ENCODE measurements around the gene KISS1R.
"Not testable (repeated sequence)": the region's sequence is repeated elsewhere in the genome, so short reads cannot be mapped to it uniquely, and the experiment has no call there.

The KISS1R gene

DNA sequence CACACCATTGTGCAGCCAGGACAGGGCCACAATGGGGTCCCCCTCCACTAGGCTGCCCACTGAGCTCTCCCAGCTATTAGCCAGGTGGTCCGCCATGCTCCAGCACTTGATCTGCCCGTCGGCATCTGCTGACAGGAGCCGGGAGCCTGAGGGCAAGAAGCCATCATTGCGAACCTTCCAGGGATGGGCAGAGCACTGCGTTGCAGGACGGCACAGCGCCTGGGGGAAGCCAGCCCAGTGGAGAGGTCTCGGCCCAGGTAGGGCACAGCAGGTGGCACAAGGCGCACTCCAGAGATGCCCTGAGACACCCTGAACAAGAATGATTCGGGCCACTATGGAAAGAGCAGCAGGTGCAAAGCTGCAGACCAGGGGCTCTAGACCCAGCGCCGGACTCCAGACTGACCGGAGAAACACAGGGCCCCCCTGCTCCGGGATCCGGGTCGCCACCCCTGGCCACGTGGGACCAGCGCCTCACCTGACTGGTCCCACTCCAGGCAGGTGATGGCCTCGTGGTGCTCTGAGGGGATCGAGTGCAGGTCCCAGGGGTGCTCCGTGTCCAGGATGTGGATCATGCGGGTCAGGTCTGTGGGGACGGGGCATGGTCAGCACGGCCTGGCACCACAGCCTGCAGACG, 27.4 kb upstream of the KISS1R start:
- TF ChIP-seq, protein P1, sequence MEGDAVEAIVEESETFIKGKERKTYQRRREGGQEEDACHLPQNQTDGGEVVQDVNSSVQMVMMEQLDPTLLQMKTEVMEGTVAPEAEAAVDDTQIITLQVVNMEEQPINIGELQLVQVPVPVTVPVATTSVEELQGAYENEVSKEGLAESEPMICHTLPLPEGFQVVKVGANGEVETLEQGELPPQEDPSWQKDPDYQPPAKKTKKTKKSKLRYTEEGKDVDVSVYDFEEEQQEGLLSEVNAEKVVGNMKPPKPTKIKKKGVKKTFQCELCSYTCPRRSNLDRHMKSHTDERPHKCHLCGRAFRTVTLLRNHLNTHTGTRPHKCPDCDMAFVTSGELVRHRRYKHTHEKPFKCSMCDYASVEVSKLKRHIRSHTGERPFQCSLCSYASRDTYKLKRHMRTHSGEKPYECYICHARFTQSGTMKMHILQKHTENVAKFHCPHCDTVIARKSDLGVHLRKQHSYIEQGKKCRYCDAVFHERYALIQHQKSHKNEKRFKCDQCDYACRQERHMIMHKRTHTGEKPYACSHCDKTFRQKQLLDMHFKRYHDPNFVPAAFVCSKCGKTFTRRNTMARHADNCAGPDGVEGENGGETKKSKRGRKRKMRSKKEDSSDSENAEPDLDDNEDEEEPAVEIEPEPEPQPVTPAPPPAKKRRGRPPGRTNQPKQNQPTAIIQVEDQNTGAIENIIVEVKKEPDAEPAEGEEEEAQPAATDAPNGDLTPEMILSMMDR (IDR thresholded peaks at IDR 0.05; ENCODE audit: low read depth, low read length): no peak
- no peak overlapping the region for H3K4me3 ChIP-seq (ENCODE audit: low read depth, low read length)
- in situ Hi-C loops (cut with HindIII; ENCODE audit: low sequenced_read_pairs): no loop called here
- DNase-seq (ENCODE audit: low read depth, low spot score): no peak

DNA sequence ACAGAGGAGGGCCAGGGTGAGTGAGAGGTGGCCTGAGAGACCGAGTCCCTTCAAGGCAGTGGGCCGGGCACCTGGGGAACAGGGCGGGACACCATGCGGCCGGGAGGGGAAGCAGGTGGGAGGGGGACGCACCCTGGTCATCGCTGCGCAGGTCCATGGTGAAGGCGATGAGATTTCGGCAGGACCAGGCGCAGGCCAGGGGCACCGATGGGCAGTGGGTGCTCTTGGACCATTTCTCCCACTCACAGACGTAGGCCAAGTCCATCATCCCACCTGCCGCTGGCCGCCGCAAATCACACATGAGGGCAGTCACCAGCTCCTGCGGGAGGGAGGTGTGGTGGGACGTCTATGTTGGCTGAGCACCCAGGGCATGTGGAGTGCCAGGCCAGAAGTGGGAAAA, 26.3 kb upstream of the KISS1R start:
- TF ChIP-seq, protein P1 (IDR thresholded peaks at IDR 0.05; ENCODE audit: low read depth, low read length): no peak
- no peak for DNase-seq (ENCODE audit: low read depth, low spot score)
- H3K4me3 ChIP-seq (ENCODE audit: low read depth, low read length): no peak overlapping the region
- in situ Hi-C loops (cut with HindIII; ENCODE audit: low sequenced_read_pairs): no loop called here

DNA sequence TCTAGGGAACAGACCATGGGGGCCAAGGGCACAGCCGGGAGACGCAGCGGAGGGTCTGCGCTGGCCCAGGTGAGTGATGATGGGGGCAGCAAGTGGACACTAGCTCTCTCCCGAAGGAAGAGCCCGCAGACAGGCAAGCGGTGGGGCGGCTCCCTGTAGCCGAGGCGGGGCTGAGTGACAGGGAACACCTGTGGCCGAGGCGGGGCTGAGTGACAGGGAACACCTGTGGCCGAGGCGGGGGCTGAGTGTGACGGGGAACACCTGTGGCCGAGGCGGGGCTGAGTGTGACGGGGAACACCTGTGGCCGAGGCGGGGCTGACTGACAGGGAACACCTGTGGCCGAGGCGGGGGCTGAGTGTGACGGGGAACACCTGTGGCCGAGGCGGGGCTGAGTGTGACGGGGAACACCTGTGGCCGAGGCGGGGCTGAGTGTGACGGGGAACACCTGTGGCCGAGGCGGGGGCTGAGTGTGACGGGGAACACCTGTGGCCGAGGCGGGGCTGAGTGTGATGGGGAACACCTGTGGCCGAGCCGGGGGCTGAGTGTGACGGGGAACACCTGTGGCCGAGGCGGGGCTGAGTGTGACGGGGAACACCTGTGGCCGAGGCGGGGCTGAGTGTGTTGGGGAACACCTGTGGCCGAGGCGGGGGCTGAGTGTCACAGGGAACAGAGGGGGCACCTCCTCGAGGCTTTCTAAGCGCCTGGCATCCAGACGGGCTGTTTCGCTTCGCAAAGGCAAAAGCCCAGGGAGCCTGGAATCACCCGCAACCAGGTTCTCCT, 25.5 kb upstream of the KISS1R start:
- DNase-seq (ENCODE audit: low read depth, low spot score); in situ Hi-C loops (cut with HindIII; ENCODE audit: low sequenced_read_pairs): not testable (repeated sequence)
- peak overlapping the region; percentile 91 for H3K4me3 ChIP-seq (ENCODE audit: low read depth, low read length)

DNA sequence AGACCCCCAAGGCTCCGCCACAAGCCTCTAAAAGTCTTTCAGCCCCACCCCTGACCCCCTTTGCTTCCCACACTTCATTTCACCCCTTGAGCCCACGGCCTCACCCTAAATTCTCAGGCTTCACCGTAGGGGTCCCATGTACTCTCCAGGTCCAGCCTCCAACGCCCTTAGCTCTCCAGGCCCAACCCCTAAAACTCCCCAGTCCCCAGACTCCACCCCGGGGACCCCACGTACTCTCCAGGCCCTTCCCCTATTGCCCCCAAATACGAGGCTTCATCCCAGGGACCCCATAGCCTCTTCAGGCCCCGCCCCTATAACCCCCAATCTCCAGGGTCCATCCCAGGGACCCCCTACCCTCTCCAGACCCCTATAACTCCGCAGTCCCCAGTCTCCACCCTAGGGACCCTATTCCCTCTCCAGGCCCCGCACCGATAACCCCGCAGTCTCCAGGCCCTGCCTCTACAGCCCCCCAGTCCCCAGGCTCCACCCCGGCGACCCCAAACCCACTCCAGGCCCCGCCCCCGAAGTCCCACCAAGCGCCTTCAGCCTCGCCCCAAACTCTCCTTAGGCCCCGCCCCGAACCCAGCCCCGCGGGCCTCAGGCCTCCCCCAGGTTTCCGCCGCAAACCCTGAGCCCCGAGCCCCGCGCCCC, 24.8 kb upstream of the KISS1R start:
- no peak for DNase-seq (ENCODE audit: low read depth, low spot score)
- in situ Hi-C loops (cut with HindIII; ENCODE audit: low sequenced_read_pairs): no loop called here
- TF ChIP-seq, protein P1 (IDR thresholded peaks at IDR 0.05; ENCODE audit: low read depth, low read length): no peak
- H3K4me3 ChIP-seq (ENCODE audit: low read depth, low read length): peak overlapping the region; percentile 91

DNA sequence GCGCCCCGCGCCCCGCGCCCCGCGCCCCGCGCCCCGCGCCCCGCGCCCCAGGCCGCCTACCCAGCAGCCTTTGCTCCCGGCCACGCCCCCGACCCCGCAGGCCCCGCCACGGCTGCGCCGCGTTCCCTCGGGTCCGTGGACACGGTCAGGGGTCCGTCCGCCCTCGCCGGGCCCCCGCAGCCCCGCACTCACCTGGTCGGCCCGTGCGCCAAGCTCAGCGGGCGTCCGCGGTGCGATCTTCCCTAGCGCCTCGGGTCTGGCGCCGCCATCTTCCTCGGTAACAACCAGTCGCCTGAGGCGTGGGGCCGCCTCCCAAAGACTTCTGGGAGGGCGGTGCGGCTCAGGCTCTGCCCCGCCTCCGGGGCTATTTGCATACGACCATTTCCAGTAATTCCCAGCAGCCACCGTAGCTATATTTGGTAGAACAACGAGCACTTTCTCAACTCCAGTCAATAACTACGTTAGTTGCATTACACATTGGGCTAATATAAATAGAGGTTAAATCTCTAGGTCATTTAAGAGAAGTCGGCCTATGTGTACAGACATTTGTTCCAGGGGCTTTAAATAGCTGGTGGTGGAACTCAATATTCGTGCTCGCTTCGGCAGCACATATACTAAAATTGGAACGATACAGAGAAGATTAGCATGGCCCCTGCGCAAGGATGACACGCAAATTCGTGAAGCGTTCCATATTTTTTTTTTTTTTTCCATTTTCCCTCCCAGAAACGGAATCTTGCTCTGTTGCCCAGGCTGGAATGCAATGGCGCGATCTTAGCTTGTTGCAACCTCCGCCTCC, 24.0 kb upstream of the KISS1R start, which contains the start of the genes MED16 and RNU6-9:
MED16 (minus strand) TSS at position 294 of the 796 bp plus-strand sequence. CDS start 2,056 bp downstream, outside the sequence.
RNU6-9 (plus strand) TSS at position 591 of the 796 bp plus-strand sequence.
- DNase-seq (ENCODE audit: low read depth, low spot score): peak; percentile 96
- TF ChIP-seq, protein P1 (IDR thresholded peaks at IDR 0.05; ENCODE audit: low read depth, low read length): no peak
- in situ Hi-C loops (cut with HindIII; ENCODE audit: low sequenced_read_pairs): no loop called here
- H3K4me3 ChIP-seq (ENCODE audit: low read depth, low read length): peak within 1 kb of the TSS; percentile 91

DNA sequence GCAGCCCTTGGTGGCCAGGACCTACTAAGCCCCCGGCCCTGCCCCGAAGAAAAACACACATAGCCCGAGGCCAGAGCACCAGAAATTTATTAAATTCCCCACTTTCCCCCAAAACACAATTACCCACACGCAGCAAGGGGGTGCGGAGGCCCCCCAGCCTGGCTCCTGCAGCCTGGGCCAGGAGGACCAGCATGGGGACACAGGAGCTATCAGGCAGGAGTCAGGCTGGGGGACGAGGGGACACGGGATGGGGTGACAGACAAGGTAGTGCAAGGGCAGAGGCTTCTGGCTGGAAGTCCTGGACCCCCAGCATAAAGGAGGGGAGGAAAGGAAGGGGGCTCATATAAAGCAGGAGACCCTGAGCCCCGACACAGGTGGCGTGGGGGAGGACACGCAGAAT, 20.7 kb upstream of the KISS1R start:
- in situ Hi-C loops (cut with HindIII; ENCODE audit: low sequenced_read_pairs): no loop called here
- no peak overlapping the region for H3K4me3 ChIP-seq (ENCODE audit: low read depth, low read length)
- no peak for DNase-seq (ENCODE audit: low read depth, low spot score)
- TF ChIP-seq, protein P1 (IDR thresholded peaks at IDR 0.05; ENCODE audit: low read depth, low read length): no peak
